8988T (cell line): ENCODE data around the gene C3orf62.

Experiments used
- DNase-seq: peaks from one replicate; pipeline ENCODE4 v3.0.0; 2011

The C3orf62 gene

GRCh38 chr3:49276475-49277382, at the start of gene C3orf62:
TSS of gene C3orf62 (minus strand) at chr3:49277232. CDS start at chr3:49276872, 360 bp downstream.
- no peak for DNase-seq

GRCh38 chr3:49324768-49325167, 47.7 kb upstream of the C3orf62 start:
- no peak for DNase-seq

DNA sequence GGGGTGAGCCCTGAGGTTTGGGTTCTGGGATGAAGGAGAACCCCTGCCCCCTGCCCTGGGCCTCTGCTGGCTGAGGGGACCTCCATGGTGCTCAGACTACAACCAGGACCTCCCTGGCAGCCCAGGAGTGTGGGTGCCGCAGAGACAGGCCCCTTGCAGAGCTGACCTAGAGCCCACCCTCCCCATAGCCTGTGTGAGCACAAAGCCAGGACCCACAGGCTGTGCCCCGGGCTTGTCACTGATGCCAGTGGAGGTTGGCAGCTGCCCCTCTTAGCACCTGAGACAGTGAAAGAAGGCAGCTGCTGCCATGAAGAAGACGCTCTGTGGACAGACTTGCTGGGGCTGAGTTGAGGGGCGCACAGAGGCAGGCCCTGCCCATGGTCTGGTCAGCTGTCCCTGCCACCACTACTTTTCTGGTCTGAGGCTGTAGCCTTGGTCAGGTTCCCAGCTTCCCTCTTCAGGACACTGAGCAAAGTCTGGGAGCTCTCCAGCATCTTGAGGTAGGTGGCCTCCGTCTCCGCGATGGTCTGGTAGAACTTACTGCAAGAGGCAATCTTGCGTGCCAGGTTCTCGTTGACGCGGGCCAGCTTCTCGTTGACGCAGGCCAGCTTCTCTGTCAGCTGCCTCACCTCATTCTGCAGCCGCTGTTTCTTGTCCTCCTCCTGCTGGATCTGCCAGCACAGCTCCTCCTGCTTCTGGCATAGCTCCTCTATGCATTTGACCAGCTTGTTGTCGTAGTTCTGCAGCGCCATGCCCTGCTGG, 39.8 kb upstream of the C3orf62 start:
- no peak for DNase-seq

GRCh38 chr3:49313896-49314688, 37.1 kb upstream of the C3orf62 start:
- no peak for DNase-seq

DNA sequence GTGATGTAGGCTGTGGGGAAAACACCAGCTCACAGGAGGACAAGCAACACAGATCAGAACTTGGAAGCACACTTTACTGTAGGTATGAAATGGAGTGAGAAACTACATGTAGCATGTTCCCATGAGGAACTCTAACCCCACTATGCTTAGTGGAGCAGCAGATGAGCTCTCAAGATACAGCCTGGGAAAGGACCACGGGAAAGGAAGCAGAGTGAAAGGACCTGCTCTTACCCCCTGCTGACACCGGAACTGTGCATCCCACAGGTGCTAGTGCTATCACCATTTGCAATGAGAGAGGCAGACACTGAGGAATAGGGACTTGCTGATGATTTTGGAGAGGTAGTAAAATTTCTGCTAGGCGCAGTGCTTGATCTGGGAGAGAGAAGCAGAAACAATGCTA, 34.3 kb upstream of the C3orf62 start:
- DNase-seq: no peak

DNA sequence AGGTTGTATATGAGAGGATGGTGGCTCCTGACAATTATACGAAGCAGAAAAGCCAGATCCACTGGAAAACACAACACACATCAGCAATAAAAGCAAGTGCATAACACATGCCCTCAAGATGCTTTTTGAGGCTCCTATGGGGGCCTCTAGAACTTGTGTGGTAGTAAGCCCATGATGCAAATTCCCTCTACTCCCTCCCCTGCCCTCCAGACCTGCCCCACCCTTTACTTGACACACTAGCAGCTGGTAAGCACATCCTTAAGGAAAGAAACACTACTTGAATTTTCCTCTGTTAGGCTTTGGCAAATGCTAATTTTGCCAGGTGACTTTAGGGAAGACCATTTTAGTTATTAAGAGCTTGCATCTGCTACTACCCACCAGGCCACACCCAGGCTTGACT, 33.6 kb upstream of the C3orf62 start:
- DNase-seq: no peak

GRCh38 chr3:49305608-49306007, 28.6 kb upstream of the C3orf62 start:
- no peak for DNase-seq

DNA sequence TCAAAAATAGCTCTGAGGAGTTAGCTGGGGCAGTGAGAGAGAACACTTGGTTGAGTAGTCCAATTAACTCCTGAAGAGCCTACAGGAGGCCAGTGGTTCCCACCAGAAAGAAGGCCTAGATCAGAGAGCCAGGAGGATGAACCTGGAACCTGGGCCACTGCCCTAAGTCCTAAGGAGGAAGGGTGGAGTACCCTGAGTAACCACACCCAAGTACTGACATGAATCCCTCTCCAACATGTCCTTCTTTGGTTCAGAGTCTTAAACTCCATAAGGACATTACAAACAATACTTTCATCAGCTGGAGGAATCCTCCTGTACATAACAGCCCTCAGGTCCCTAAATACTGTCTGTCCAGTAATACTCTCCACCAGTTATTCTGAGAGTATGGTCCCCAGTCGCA, 25.6 kb upstream of the C3orf62 start:
- no peak for DNase-seq

DNA sequence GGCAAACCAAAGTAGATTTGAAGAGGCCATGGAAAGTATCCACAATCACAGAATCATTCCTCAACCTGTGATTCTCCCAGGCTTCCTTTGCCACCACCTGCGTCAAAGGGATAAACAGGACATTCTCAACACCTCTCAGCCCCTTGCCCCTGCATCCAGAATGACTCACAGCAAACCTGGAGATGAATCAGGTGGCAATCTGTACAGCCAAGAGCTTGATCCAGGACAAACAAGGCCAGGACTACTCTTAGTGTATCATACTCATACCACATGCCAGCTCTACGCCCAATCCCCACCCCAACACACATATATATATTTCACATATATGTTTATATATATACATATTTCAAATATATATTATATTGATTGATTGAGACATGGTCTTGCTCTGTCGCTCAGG, 23.6 kb upstream of the C3orf62 start:
- no peak for DNase-seq

DNA sequence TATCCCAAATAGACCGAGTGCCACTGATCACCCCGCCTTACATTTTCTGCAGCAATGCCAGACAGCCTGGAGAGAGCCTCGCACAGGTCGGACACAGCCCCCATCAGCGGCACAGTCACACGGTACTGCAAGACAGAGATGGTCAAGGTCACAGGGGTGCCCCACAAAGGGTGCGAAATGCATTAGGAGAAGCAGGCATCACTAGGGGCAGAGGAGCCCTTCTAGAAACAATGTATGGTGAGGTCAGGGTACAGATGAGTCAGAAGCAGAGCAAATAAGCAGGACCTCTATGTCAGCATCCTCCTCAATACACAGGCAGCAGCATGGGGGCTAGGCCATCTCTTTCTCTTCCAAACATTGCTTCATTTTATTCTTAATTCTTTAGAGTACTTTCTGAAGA, 21.5 kb upstream of the C3orf62 start:
- DNase-seq: no peak

DNA sequence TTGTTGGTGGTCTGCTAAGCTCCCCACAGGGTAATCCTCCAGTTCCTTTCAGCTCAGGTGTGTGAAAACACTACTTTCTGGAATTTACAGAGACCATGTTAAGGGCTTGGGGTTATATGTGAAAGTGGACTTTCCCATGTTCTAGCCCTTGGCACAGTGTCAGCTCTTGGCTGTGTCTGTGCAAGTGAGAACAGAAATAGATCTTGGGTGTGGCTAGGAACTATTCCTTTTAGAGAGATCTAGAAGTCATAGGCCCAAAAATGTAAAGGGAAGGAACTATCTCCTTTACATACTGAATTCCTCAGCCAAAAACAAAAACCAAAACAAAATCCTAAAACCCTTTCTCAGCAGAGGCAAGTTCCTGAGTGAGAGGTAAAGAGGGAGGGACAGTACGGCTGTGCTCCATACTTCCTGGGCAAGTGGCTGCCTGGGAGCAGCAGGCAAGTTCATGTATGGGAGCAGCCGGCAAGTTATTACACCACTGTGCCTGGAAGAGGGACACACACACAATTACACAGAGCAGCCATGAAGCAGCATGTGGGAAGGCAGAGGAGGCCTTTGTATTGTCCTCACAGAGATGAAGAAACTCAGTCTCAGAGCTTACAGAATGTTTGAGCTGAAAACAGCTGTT, 19.9 kb upstream of the C3orf62 start:
- DNase-seq: no peak

GRCh38 chr3:49295489-49296058, 18.5 kb upstream of the C3orf62 start:
- peak; percentile 35 for DNase-seq

- no peak for DNase-seq
These were observed 17.3 kb upstream of the C3orf62 start for GRCh38 chr3:49294343-49294742.

- no peak for DNase-seq
These were observed 7.0 kb upstream of the C3orf62 start for GRCh38 chr3:49283997-49284396.

- DNase-seq: no peak
These were observed 2.3 kb upstream of the C3orf62 start for GRCh38 chr3:49279376-49279775.

DNA sequence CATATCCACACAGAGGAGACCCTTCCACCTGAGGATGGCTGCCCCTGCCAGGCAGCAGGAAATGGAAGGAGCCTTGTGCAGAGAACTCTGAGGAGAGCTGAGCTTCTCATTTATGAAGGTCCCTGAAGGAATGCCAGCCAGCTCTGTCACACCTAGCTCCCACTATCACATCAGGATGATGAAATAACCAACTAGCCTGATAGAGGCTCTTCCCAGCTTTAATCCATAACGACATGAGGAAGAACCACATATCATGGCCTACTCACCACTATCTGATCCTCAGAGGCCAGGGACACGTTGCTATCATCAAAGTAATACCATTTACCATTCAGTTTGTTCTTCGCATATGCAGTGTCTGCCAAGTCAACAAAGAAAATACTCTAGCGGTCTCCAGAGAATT, 1.5 kb upstream of the C3orf62 start:
- no peak for DNase-seq

DNA sequence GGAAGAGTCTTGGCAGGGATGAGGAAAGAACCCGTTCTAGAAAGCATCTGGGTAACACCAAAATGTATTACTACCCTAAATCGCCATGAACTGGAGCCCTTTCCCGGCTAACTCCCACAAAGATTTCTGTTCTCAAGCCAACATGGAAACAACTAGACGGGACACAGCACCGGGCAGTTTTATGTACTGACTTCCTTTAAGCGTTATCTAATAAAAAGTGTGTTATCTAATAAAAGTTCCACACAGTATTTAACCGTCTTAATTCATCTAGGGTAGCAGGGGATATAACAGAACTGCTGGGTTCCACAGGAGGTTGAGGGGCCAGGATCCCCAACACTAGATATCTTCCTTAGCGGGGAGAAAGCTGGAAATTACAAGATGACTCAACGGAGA, 347 bp upstream of the C3orf62 start:
- DNase-seq: no peak

- DNase-seq: no peak
These were observed 3.1 kb downstream of the C3orf62 start for GRCh38 chr3:49273825-49274532.

GRCh38 chr3:49271047-49271446, 6.0 kb downstream of the C3orf62 start:
- no peak for DNase-seq

GRCh38 chr3:49270156-49270500, 6.9 kb downstream of the C3orf62 start:
- no peak for DNase-seq

GRCh38 chr3:49269443-49270155, 7.4 kb downstream of the C3orf62 start:
- no peak for DNase-seq
